Stimulated activated CD8-positive, alpha-beta memory T cell treated with anti-CD3 and anti-CD28 coated beads, Interleukin-15, amount 100 ng/mL, for 48 hours (primary cell): Measurements from ENCODE around the gene PAK1.
A peak's percentile ranks its signal among the peaks of the same experiment; 100 is the strongest.

Experiments
- DNase-seq, 2 donors: peaks; one replicate each; pipeline ENCODE4 v3.0.0-alpha.2; 2020; ENCODE audit warnings: low read depth in 2 of 2

The PAK1 gene

GRCh38 chr11:77474684-77475060 lies 778 bp upstream of the PAK1 start:
- no peak for DNase-seq

- peak; percentile 12 to 32 for DNase-seq
Measured at GRCh38 chr11:77472991-77473800, 698 bp downstream of the PAK1 start.

GRCh38 chr11:77471558-77472193 lies 2.2 kb downstream of the PAK1 start:
- DNase-seq: no peak

GRCh38 chr11:77470971-77471370 lies 2.9 kb downstream of the PAK1 start:
- no peak for DNase-seq

- DNase-seq: no peak
Measured at GRCh38 chr11:77470504-77470903, 3.4 kb downstream of the PAK1 start.

GRCh38 chr11:77468527-77468926 lies 5.4 kb downstream of the PAK1 start:
- DNase-seq: no peak

- no peak for DNase-seq
Measured at GRCh38 chr11:77467993-77468392, 5.9 kb downstream of the PAK1 start.

- DNase-seq: no peak
Measured at GRCh38 chr11:77467233-77467632, 6.7 kb downstream of the PAK1 start.

GRCh38 chr11:77457340-77457739 lies 16.6 kb downstream of the PAK1 start:
- DNase-seq: no peak

GRCh38 chr11:77455740-77456139 lies 18.2 kb downstream of the PAK1 start:
- no peak for DNase-seq

- no peak for DNase-seq
Measured at GRCh38 chr11:77454867-77455655, 18.8 kb downstream of the PAK1 start.

GRCh38 chr11:77450227-77450626 lies 23.7 kb downstream of the PAK1 start:
- DNase-seq: no peak

GRCh38 chr11:77449784-77450183 lies 24.1 kb downstream of the PAK1 start:
- no peak for DNase-seq

- no peak for DNase-seq
Measured at GRCh38 chr11:77449060-77449521, 24.8 kb downstream of the PAK1 start.

GRCh38 chr11:77448269-77448668 lies 25.6 kb downstream of the PAK1 start:
- no peak for DNase-seq

GRCh38 chr11:77446911-77447629 lies 26.8 kb downstream of the PAK1 start:
- no peak for DNase-seq

- DNase-seq: no peak
Measured at GRCh38 chr11:77444261-77444660, 29.6 kb downstream of the PAK1 start.

- DNase-seq: no peak
Measured at GRCh38 chr11:77442394-77443053, 31.4 kb downstream of the PAK1 start.

GRCh38 chr11:77441426-77441825 lies 32.5 kb downstream of the PAK1 start:
- DNase-seq: no peak

- DNase-seq: no peak
Measured at GRCh38 chr11:77440678-77441077, 33.2 kb downstream of the PAK1 start.

GRCh38 chr11:77438487-77438886 lies 35.4 kb downstream of the PAK1 start:
- DNase-seq: no peak
